T-cell (primary cell): Measurements from ENCODE around the gene CYP26B1. TPM values are rescaled to one million over a fixed set of nuclear protein-coding genes. Genes with fewer than 3 reads are reported as not detected.

ENCODE experiments used
- ATAC-seq, 4 experiments: fragments of 200-7000 bp in 3 of 4; fragments of 150-1000 bp in 1 of 4; cut with Tn5 transposase; replicated peaks in 1 of 4; 1 replicate in 3 of 4; 2 replicates in 1 of 4; pipeline ENCODE4 v1.10.0; 2021; ENCODE audit warnings: moderate library complexity in 3 of 4, mild to moderate bottlenecking in 2 of 4, moderate number of reproducible peaks in 1 of 4
- CTCF ChIA-PET, 2 donors: fragments of 300-600 bp; sonication (Branson Sonifier 250); formaldehyde crosslinking; loops; one replicate each; lab custom pipeline; 2022; ENCODE audit warnings: antibody characterized with exemption in 2 of 2; lab: Charles Lee
- POLR2A ChIA-PET, 2 donors: fragments of 300-600 bp; sonication (Branson Sonifier 250); formaldehyde crosslinking; loops; one replicate each; lab custom pipeline; 2022; ENCODE audit warnings: antibody characterized with exemption in 2 of 2; lab: Charles Lee
- DNase-seq, 35 experiments: peaks; one replicate each; pipeline versions ENCODE4 v3.0.0 to v3.0.0-alpha.2; 2013 to 2023
- H3K27ac ChIP-seq: one replicate; pipeline ENCODE4 v1.5.1; 2013; ENCODE audit warnings: low read length
- H3K27me3 ChIP-seq, 2 experiments: replicated peaks in 1 of 2; 1 replicate in 1 of 2; 2 replicates in 1 of 2; pipeline versions ENCODE4 v1.6.1 to v1.7.0; 2013; ENCODE audit warnings: low read length in 1 of 2, mixed read lengths in 1 of 2; ENCODE audit not compliant: control insufficient read depth in 2 of 2, insufficient read depth in 2 of 2; ENCODE audit errors: extremely low read depth in 1 of 2
- H3K36me3 ChIP-seq, 2 donors: 1 replicate in 1 of 2; 2 replicates in 1 of 2; pipeline versions ENCODE4 v1.6.1 to v1.7.0; 2013; ENCODE audit warnings: low read length in 1 of 2; ENCODE audit not compliant: control insufficient read depth in 2 of 2, insufficient read depth in 1 of 2; ENCODE audit errors: extremely low read depth in 1 of 2
- H3K4me1 ChIP-seq, 2 experiments: 1 replicate in 1 of 2; 2 replicates in 1 of 2; pipeline versions ENCODE4 v1.6.1 to v1.7.0; 2013; ENCODE audit warnings: low read length in 2 of 2, mixed read lengths in 1 of 2; ENCODE audit not compliant: insufficient read depth in 2 of 2, control insufficient read depth in 1 of 2; ENCODE audit errors: extremely low read depth in 1 of 2
- H3K4me3 ChIP-seq, 2 donors: 1 replicate in 1 of 2; 2 replicates in 1 of 2; pipeline versions ENCODE4 v1.5.1 to v1.7.0; 2013; ENCODE audit warnings: mild to moderate bottlenecking in 2 of 2, low read length in 1 of 2, moderate library complexity in 1 of 2; ENCODE audit not compliant: control insufficient read depth in 1 of 2; ENCODE audit errors: extremely low read depth in 1 of 2
- H3K9me3 ChIP-seq: 2 replicates; pipeline ENCODE4 v1.7.0; 2013
- H3K27ac Mint-ChIP-seq, 2 donors: one replicate each; pipeline ENCODE4 v1.8.0; 2020 to 2021; ENCODE audit warnings: mild to moderate bottlenecking in 2 of 2, mixed read lengths in 2 of 2
- H3K27me3 Mint-ChIP-seq, 2 donors: one replicate each; pipeline ENCODE4 v1.8.0; 2021 to 2022; ENCODE audit warnings: mixed read lengths in 2 of 2
- H3K36me3 Mint-ChIP-seq: one replicate; pipeline ENCODE4 v1.8.0; 2021; ENCODE audit warnings: mixed read lengths
- H3K4me1 Mint-ChIP-seq, 3 donors: one replicate each; pipeline ENCODE4 v1.8.0; 2020 to 2022; ENCODE audit warnings: mixed read lengths in 3 of 3, mild to moderate bottlenecking in 1 of 3
- H3K4me3 Mint-ChIP-seq, 3 donors: one replicate each; pipeline ENCODE4 v1.8.0; 2020 to 2022; ENCODE audit warnings: mild to moderate bottlenecking in 3 of 3, mixed read lengths in 3 of 3, moderate library complexity in 3 of 3
- H3K9me3 Mint-ChIP-seq, 3 donors: one replicate each; pipeline ENCODE4 v1.8.0; 2020 to 2022; ENCODE audit warnings: mixed read lengths in 3 of 3
- WGBS: methylation state at CpG from one replicate; pipeline ENCODE4 v1.1.5; 2013; ENCODE audit warnings: missing lambda C conversion rate; ENCODE audit not compliant: insufficient coverage; 5-methylcytosine and 5-hydroxymethylcytosine counted together
- total RNA-seq, 35 experiments: library from RNA in 6 of 35; stranded (reverse) in 6 of 35; fragments of 120-200 nt in 1 of 35; gene quantifications; one replicate each; pipeline versions ENCODE4 v1.2.1 to v1.2.4 and lab custom pipeline; 2013 to 2026

CYP26B1 gene
- total RNA-seq, 5 donors from 2014 or later (not counting 1 experiment from before 2014, with no cell fraction given) = 0.06 TPM; not detected in 4

- H3K27ac Mint-ChIP-seq = no peak overlapping the region
- POLR2A ChIA-PET = no interaction called here
These were observed 31.6 kb downstream of the CYP26B1 start for GRCh38 chr2:72116081-72116533.

GRCh38 chr2:72115110-72116080 is 32.3 kb downstream of the CYP26B1 start:
- no peak for DNase-seq
- no peaks in the 10 kb centered on the region for H3K9me3 Mint-ChIP-seq
- ATAC-seq = no peak
- ChIA-PET POLR2A (no interaction called here), CTCF (interaction anchor here in 1 of 2 donors (0.7 to 0.8 kb wide), 2 partner anchors 533 to 720 kb away, joined by 3 read pairs; no protein-coding TSS in a partner anchor)
- H3K4me1 Mint-ChIP-seq = no peaks in the 10 kb centered on the region
- Histone ChIP-seq H3K9me3 (no peaks in the 10 kb centered on the region), H3K27me3 (peaks cover 0 to 37% of the 10 kb centered on the region in 2 experiments), H3K36me3 (no peaks in the 10 kb centered on the region), H3K4me3 (no peak overlapping the region), H3K27ac (no peak overlapping the region), H3K4me1 (no peaks in the 10 kb centered on the region)
- H3K4me3 Mint-ChIP-seq = no peak overlapping the region
- no peaks in the 10 kb centered on the region for H3K36me3 Mint-ChIP-seq
- 71% methylated on average over 16 of the region's 18 CpGs for WGBS
- no peak overlapping the region for H3K27ac Mint-ChIP-seq
- peaks cover 13 to 20% of the 10 kb centered on the region in 2 donors for H3K27me3 Mint-ChIP-seq

More at GRCh38 chr2:72116081-72116533, 31.6 kb downstream of the CYP26B1 start:
- Histone ChIP-seq H3K27ac (no peak overlapping the region), H3K27me3 (peaks cover 0 to 35% of the 10 kb centered on the region in 2 experiments), H3K9me3 (no peaks in the 10 kb centered on the region), H3K4me3 (no peak overlapping the region), H3K36me3 (no peaks in the 10 kb centered on the region), H3K4me1 (no peaks in the 10 kb centered on the region)
- Mint-ChIP-seq H3K4me3 (no peak overlapping the region), H3K27me3 (peaks cover 18 to 19% of the 10 kb centered on the region in 2 donors), H3K4me1 (no peaks in the 10 kb centered on the region), H3K9me3 (no peaks in the 10 kb centered on the region), H3K36me3 (no peaks in the 10 kb centered on the region)
- ATAC-seq (no peak), DNase-seq (no peak)
- CTCF ChIA-PET = interaction anchor here in 1 of 2 donors (0.6 to 0.8 kb wide), 2 partner anchors 719 to 905 kb away, joined by 3 read pairs; no protein-coding TSS in a partner anchor
- 49% methylated on average over 2 of the region's 4 CpGs for WGBS

GRCh38 chr2:72114693-72115051 is 33.0 kb downstream of the CYP26B1 start:
- Histone ChIP-seq H3K4me3 (no peak overlapping the region), H3K36me3 (no peaks in the 10 kb centered on the region), H3K27me3 (peaks cover 0 to 40% of the 10 kb centered on the region in 2 experiments), H3K4me1 (no peaks in the 10 kb centered on the region), H3K27ac (no peak overlapping the region), H3K9me3 (no peaks in the 10 kb centered on the region)
- Mint-ChIP-seq H3K4me1 (no peaks in the 10 kb centered on the region), H3K27me3 (peaks cover 9 to 15% of the 10 kb centered on the region in 2 donors), H3K9me3 (no peaks in the 10 kb centered on the region), H3K4me3 (no peak overlapping the region), H3K27ac (no peak overlapping the region), H3K36me3 (no peaks in the 10 kb centered on the region)
- no peak for DNase-seq
- 84% methylated on average over 11 of the region's 11 CpGs for WGBS
- POLR2A ChIA-PET = no interaction called here
- ATAC-seq = no peak
- CTCF ChIA-PET = interaction anchor here in 1 of 2 donors (0.7 kb wide), 1 partner anchor 533 kb away, joined by 3 read pairs; no protein-coding TSS in a partner anchor

- Histone ChIP-seq H3K36me3 (no peaks in the 10 kb centered on the region), H3K9me3 (no peaks in the 10 kb centered on the region), H3K27ac (no peak overlapping the region), H3K4me1 (no peaks in the 10 kb centered on the region), H3K27me3 (peaks cover 3 to 44% of the 10 kb centered on the region in 2 experiments), H3K4me3 (no peak overlapping the region)
- DNase-seq (no peak), ATAC-seq (peak in 1 of 4 experiments; percentile 15)
- Mint-ChIP-seq H3K27me3 (peaks cover 11 to 15% of the 10 kb centered on the region in 2 donors), H3K9me3 (no peaks in the 10 kb centered on the region), H3K27ac (no peak overlapping the region), H3K36me3 (no peaks in the 10 kb centered on the region), H3K4me3 (no peak overlapping the region), H3K4me1 (no peaks in the 10 kb centered on the region)
- ChIA-PET CTCF (no interaction called here), POLR2A (no interaction called here)
- WGBS = 85% methylated on average over 14 of the region's 15 CpGs
These were observed 33.6 kb downstream of the CYP26B1 start for GRCh38 chr2:72113847-72114692.

- Histone ChIP-seq H3K4me3 (no peak overlapping the region), H3K27me3 (peaks cover 3 to 39% of the 10 kb centered on the region in 2 experiments), H3K9me3 (no peaks in the 10 kb centered on the region), H3K27ac (no peak overlapping the region), H3K36me3 (no peaks in the 10 kb centered on the region), H3K4me1 (no peaks in the 10 kb centered on the region)
- Mint-ChIP-seq H3K9me3 (no peaks in the 10 kb centered on the region), H3K36me3 (no peaks in the 10 kb centered on the region), H3K4me3 (no peak overlapping the region), H3K27me3 (peaks cover 6 to 7% of the 10 kb centered on the region in 2 donors), H3K27ac (no peak overlapping the region), H3K4me1 (no peaks in the 10 kb centered on the region)
- 88% methylated on average over 12 of the region's 12 CpGs for WGBS
- ATAC-seq (no peak), DNase-seq (no peak)
- ChIA-PET POLR2A (no interaction called here), CTCF (no interaction called here)
These were observed 34.4 kb downstream of the CYP26B1 start for GRCh38 chr2:72112981-72113846.
